Colonic mucosa (tissue), 4 donors: ENCODE results near the gene ANK3. TPM values are rescaled to one million over a fixed set of nuclear protein-coding genes. Genes with fewer than 3 reads are reported as not detected.
A peak's percentile ranks its signal among the peaks of the same experiment; 100 is the strongest.

Experiments
- DNase-seq: peaks from one replicate; pipeline ENCODE4 v3.0.0-alpha.2; 2020
- H3K27ac ChIP-seq: fragments of 200-600 bp; one replicate; pipeline ENCODE4 v1.8.0; 2021
- H3K27me3 ChIP-seq: fragments of 200-600 bp; one replicate; pipeline ENCODE4 v1.8.0; 2021
- H3K36me3 ChIP-seq: fragments of 200-600 bp; one replicate; pipeline ENCODE4 v1.8.0; 2021
- H3K4me1 ChIP-seq: fragments of 200-600 bp; one replicate; pipeline ENCODE4 v1.8.0; 2021; ENCODE audit warnings: mild to moderate bottlenecking
- H3K4me3 ChIP-seq: fragments of 200-600 bp; one replicate; pipeline ENCODE4 v1.8.0; 2021
- H3K9ac ChIP-seq, 2 donors: one replicate each; pipeline ENCODE4 v1.7.0; 2013; ENCODE audit warnings: control low read depth in 2 of 2, low read depth in 2 of 2, low read length in 2 of 2
- H3K9me3 ChIP-seq: fragments of 200-600 bp; one replicate; pipeline ENCODE4 v1.8.0; 2021
- CTCF ChIP-seq: fragments of 200-600 bp; IDR thresholded peaks from one replicate; pipeline ENCODE4 v1.8.0; 2022; ENCODE audit warnings: antibody characterized with exemption, mild to moderate bottlenecking
- intact Hi-C: fragments of 100-400 bp; cut with DNase I; formaldehyde crosslinking; loops from one replicate; pipeline ENCODE4 v1.14.1; 2022
- total RNA-seq, 2 donors: library from RNA; stranded (reverse); fragmentation: NEBNext Ultra II Directional in 1 of 2; extraction: Animal tissue kit (Norgen Biotek cat#: 25700) in 1 of 2; gene quantifications; one replicate each; pipeline ENCODE4 v1.2.1, GENCODE V29; 2021
- donor health status: healthy.
- donor health status: DM: no; HTN: no; CAD: no.
- donor health status: DM: no; HTN: no; CAD: no.

Gene ANK3
- total RNA-seq, 2 donors from 2014 or later = 34.6 to 82.8 TPM

- TF ChIP-seq CTCF = no peak
- Histone ChIP-seq H3K4me1 (no peaks in the 10 kb centered on the region), H3K9me3 (no peaks in the 10 kb centered on the region), H3K27ac (no peak overlapping the region), H3K9ac (no peak overlapping the region), H3K4me3 (no peak overlapping the region), H3K36me3 (no peaks in the 10 kb centered on the region), H3K27me3 (no peaks in the 10 kb centered on the region)
- intact Hi-C loops = no loop called here
- DNase-seq = no peak
Observed at GRCh38 chr10:60105295-60105695, 284.4 kb downstream of the ANK3 start.

GRCh38 chr10:60101821-60102220 is 287.9 kb downstream of the ANK3 start:
- no peak for DNase-seq
- intact Hi-C loops = loop anchor here (5.0 kb wide), 1 partner anchor 335 kb away; no protein-coding TSS in a partner anchor
- Histone ChIP-seq H3K4me3 (no peak overlapping the region), H3K36me3 (no peaks in the 10 kb centered on the region), H3K9me3 (no peaks in the 10 kb centered on the region), H3K9ac (no peak overlapping the region), H3K4me1 (no peaks in the 10 kb centered on the region), H3K27me3 (no peaks in the 10 kb centered on the region), H3K27ac (no peak overlapping the region)
- no peak for TF ChIP-seq CTCF

- Histone ChIP-seq H3K4me3 (no peak overlapping the region), H3K36me3 (no peaks in the 10 kb centered on the region), H3K9me3 (no peaks in the 10 kb centered on the region), H3K27me3 (no peaks in the 10 kb centered on the region), H3K27ac (no peak overlapping the region), H3K4me1 (no peaks in the 10 kb centered on the region), H3K9ac (no peak overlapping the region)
- peak; percentile 49 for TF ChIP-seq CTCF
- DNase-seq = peak; percentile 26
- intact Hi-C loops = loop anchor here (5.0 to 10.0 kb wide), 2 partner anchors 337 to 545 kb away; no protein-coding TSS in a partner anchor
Observed at GRCh38 chr10:60099998-60100747, 289.5 kb downstream of the ANK3 start.

- no peaks in the 10 kb centered on the region for H3K27me3 ChIP-seq
- H3K36me3 ChIP-seq = no peaks in the 10 kb centered on the region
- no peak overlapping the region for H3K4me3 ChIP-seq
- H3K4me1 ChIP-seq = no peaks in the 10 kb centered on the region
- no peak for TF ChIP-seq CTCF
- peak; percentile 26 for DNase-seq
- H3K27ac ChIP-seq = no peak overlapping the region
- H3K9ac ChIP-seq = no peak overlapping the region
- H3K9me3 ChIP-seq = no peaks in the 10 kb centered on the region
- intact Hi-C loops = loop anchor here (10.0 kb wide), 1 partner anchor 546 kb away; no protein-coding TSS in a partner anchor
Observed at GRCh38 chr10:60098677-60099601, 290.7 kb downstream of the ANK3 start.

GRCh38 chr10:60096761-60097513 is 292.7 kb downstream of the ANK3 start:
- Histone ChIP-seq H3K4me1 (no peaks in the 10 kb centered on the region), H3K9ac (no peak overlapping the region), H3K36me3 (no peaks in the 10 kb centered on the region), H3K27ac (no peak overlapping the region), H3K4me3 (no peak overlapping the region), H3K27me3 (no peaks in the 10 kb centered on the region), H3K9me3 (no peaks in the 10 kb centered on the region)
- no peak for TF ChIP-seq CTCF
- no peak for DNase-seq
- intact Hi-C loops = loop anchor here (10.0 kb wide), 1 partner anchor 548 kb away; no protein-coding TSS in a partner anchor
